Natural killer cell (primary cell): ENCODE measurements around the gene ASB4. TPM values are rescaled to one million over a fixed set of nuclear protein-coding genes. Genes with fewer than 3 reads are reported as not detected.

Source experiments
- ATAC-seq, 3 donors: fragments of 150-1000 bp in 2 of 3; fragments of 200-7000 bp in 1 of 3; cut with Tn5 transposase; 1 replicate in 1 of 3; 2 replicates in 2 of 3; pipeline ENCODE4 v1.10.0; 2021; ENCODE audit warnings: mild to moderate bottlenecking in 2 of 3, moderate library complexity in 2 of 3
- DNase-seq, 2 donors: peaks; one replicate each; pipeline versions ENCODE4 v3.0.0 to v3.0.0-alpha.2; 2013 to 2021; ENCODE audit warnings: mixed read lengths in 1 of 2
- H3K27ac ChIP-seq: one replicate; pipeline ENCODE4 v1.5.1; 2013; ENCODE audit warnings: mild to moderate bottlenecking, low read length
- H3K27me3 ChIP-seq: one replicate; pipeline ENCODE4 v1.6.1; 2013; ENCODE audit warnings: low read length; ENCODE audit not compliant: control insufficient read depth, insufficient read depth
- H3K36me3 ChIP-seq: one replicate; pipeline ENCODE4 v1.6.1; 2013; ENCODE audit warnings: low read length; ENCODE audit not compliant: control insufficient read depth, insufficient read depth
- H3K4me1 ChIP-seq: one replicate; pipeline ENCODE4 v1.6.1; 2013; ENCODE audit warnings: low read length; ENCODE audit not compliant: control insufficient read depth, insufficient read depth
- H3K4me3 ChIP-seq: one replicate; pipeline ENCODE4 v1.5.1; 2013; ENCODE audit warnings: low read length
- H3K9me3 ChIP-seq: one replicate; pipeline ENCODE4 v1.6.1; 2013; ENCODE audit warnings: low read length; ENCODE audit not compliant: control insufficient read depth, insufficient read depth
- H3K27ac Mint-ChIP-seq, 2 donors: one replicate each; pipeline ENCODE4 v1.8.0; 2022; ENCODE audit warnings: mild to moderate bottlenecking in 2 of 2, mixed read lengths in 2 of 2, moderate library complexity in 1 of 2
- H3K27me3 Mint-ChIP-seq, 2 donors: one replicate each; pipeline ENCODE4 v1.8.0; 2022; ENCODE audit warnings: low read depth in 2 of 2, mixed read lengths in 2 of 2
- H3K36me3 Mint-ChIP-seq: one replicate; pipeline ENCODE4 v1.8.0; 2022; ENCODE audit warnings: mixed read lengths
- H3K4me1 Mint-ChIP-seq, 2 donors: one replicate each; pipeline ENCODE4 v1.8.0; 2022; ENCODE audit warnings: mixed read lengths in 2 of 2
- H3K4me3 Mint-ChIP-seq: one replicate; pipeline ENCODE4 v1.8.0; 2022; ENCODE audit warnings: mild to moderate bottlenecking, moderate library complexity, mixed read lengths
- H3K9me3 Mint-ChIP-seq, 2 donors: one replicate each; pipeline ENCODE4 v1.8.0; 2022; ENCODE audit warnings: mixed read lengths in 2 of 2
- WGBS: methylation state at CpG from one replicate; pipeline ENCODE4 v1.1.7; 2013; ENCODE audit warnings: missing lambda C conversion rate; ENCODE audit not compliant: insufficient coverage; 5-methylcytosine and 5-hydroxymethylcytosine counted together
- intact Hi-C: fragments of 100-400 bp; cut with micrococcal nuclease; formaldehyde crosslinking; loops from one replicate; pipeline ENCODE4 v1.14.2; 2022
- total RNA-seq, 4 donors: library from RNA; stranded (reverse); fragments of 120-200 nt in 1 of 4; gene quantifications; one replicate each; pipeline versions ENCODE4 v1.2.3 to v1.2.4, GENCODE V29; 2013 to 2022
- TF ChIP-seq, protein P1 (sequence below): fragments of 200-600 bp; IDR thresholded peaks from one replicate; pipeline ENCODE4 v1.8.0; 2022; ENCODE audit warnings: antibody characterized with exemption

ASB4 gene
- total RNA-seq, 3 donors from 2014 or later (not counting 1 experiment from before 2014, with no cell fraction given) = not detected

DNA sequence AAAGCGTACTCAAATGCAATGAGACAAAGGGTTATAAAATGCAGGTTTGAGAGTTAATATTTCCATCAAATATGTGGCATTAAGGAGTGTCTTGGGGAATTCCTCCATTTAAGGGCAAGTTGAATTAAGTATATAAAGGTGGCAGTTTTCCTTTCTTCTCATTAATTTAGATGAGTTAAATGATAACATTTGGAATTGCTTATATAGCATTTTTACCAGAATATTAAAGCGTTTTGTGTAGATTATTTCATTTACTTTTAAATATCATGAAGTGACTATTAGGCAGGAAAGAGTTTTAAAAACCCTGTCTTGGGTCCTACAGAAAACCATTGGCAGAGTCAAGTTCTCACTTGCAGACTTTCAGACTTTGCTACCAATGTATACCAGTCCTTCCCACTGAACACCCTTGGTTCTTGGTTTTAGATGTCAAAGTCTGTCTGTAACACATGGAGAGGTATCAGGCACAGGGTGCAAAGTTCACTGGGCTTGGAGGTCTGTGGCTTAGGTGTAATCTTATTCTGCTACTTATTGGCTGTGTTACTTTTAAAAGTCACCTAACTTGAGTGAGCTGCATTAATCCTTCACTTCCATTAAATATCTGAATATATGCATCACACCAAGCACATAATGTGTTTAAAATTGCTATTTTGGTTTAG, 51.0 kb downstream of the ASB4 start:
- WGBS = 89% methylated on average over 1 of the region's 2 CpGs
- Histone ChIP-seq H3K4me1 (no peaks in the 10 kb centered on the region), H3K4me3 (no peak overlapping the region), H3K27me3 (no peaks in the 10 kb centered on the region), H3K9me3 (no peaks in the 10 kb centered on the region), H3K27ac (no peak overlapping the region), H3K36me3 (no peaks in the 10 kb centered on the region)
- H3K9me3 Mint-ChIP-seq = no peaks in the 10 kb centered on the region
- no peak for ATAC-seq
- H3K27ac Mint-ChIP-seq = no peak overlapping the region
- H3K36me3 Mint-ChIP-seq = no peaks in the 10 kb centered on the region
- no peak for DNase-seq
- no peak overlapping the region for H3K4me3 Mint-ChIP-seq
- H3K4me1 Mint-ChIP-seq = no peaks in the 10 kb centered on the region
- H3K27me3 Mint-ChIP-seq = peaks cover 12 to 24% of the 10 kb centered on the region in 2 donors
- TF ChIP-seq, protein P1, sequence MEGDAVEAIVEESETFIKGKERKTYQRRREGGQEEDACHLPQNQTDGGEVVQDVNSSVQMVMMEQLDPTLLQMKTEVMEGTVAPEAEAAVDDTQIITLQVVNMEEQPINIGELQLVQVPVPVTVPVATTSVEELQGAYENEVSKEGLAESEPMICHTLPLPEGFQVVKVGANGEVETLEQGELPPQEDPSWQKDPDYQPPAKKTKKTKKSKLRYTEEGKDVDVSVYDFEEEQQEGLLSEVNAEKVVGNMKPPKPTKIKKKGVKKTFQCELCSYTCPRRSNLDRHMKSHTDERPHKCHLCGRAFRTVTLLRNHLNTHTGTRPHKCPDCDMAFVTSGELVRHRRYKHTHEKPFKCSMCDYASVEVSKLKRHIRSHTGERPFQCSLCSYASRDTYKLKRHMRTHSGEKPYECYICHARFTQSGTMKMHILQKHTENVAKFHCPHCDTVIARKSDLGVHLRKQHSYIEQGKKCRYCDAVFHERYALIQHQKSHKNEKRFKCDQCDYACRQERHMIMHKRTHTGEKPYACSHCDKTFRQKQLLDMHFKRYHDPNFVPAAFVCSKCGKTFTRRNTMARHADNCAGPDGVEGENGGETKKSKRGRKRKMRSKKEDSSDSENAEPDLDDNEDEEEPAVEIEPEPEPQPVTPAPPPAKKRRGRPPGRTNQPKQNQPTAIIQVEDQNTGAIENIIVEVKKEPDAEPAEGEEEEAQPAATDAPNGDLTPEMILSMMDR = no peak
- intact Hi-C loops = no loop called here

DNA sequence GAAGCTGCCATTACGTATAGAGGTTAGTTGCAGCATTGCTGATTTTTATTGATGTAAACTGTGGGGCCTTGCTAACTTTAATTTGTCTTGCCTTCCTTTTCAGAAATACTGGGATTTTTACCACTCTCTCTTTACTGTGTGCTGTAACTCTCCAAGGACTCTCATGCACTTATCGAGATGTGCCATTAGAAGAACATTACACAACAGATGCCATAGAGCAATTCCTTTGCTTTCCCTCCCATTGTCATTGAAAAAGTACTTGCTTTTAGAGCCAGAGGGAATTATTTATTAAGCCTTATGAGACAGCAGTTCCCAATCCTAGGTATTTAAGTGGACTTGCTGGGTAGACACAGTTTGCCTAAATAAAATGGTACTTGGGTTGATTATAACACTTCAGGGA, 51.7 kb downstream of the ASB4 start:
- Histone ChIP-seq H3K27ac (no peak overlapping the region), H3K36me3 (no peaks in the 10 kb centered on the region), H3K4me3 (no peak overlapping the region), H3K4me1 (no peaks in the 10 kb centered on the region), H3K9me3 (no peaks in the 10 kb centered on the region), H3K27me3 (no peaks in the 10 kb centered on the region)
- Mint-ChIP-seq H3K4me1 (no peaks in the 10 kb centered on the region), H3K36me3 (no peaks in the 10 kb centered on the region), H3K4me3 (no peak overlapping the region), H3K9me3 (no peaks in the 10 kb centered on the region), H3K27ac (no peak overlapping the region), H3K27me3 (peaks cover 12 to 26% of the 10 kb centered on the region in 2 donors)
- intact Hi-C loops = no loop called here
- no peak for ATAC-seq
- DNase-seq = no peak
- TF ChIP-seq, protein P1 = no peak
- 90% methylated on average over 2 of the region's 2 CpGs for WGBS

DNA sequence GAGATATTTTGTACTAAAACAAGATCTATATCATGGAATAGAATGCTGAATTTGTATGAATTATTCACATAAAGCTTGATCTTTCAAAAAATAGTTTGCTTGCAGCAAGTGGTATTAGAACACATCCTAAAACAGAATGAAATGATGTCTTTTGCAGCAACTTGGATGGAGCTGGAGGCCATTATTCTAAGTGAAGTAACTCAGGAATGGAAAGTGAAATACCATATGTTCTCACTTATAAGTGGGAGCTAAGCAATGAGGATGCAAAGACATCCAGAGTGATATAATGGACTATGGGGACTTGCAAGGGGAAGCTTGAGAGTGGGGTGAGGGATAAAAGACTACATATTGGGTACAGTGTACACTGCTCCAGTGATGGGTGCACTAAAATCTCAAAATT, 53.7 kb downstream of the ASB4 start:
- Histone ChIP-seq H3K9me3 (no peaks in the 10 kb centered on the region), H3K4me1 (no peaks in the 10 kb centered on the region), H3K27ac (no peak overlapping the region), H3K36me3 (no peaks in the 10 kb centered on the region), H3K4me3 (no peak overlapping the region), H3K27me3 (no peaks in the 10 kb centered on the region)
- Mint-ChIP-seq H3K27me3 (peaks cover 9 to 23% of the 10 kb centered on the region in 2 donors), H3K4me1 (no peaks in the 10 kb centered on the region), H3K9me3 (no peaks in the 10 kb centered on the region), H3K27ac (no peak overlapping the region), H3K4me3 (no peak overlapping the region), H3K36me3 (no peaks in the 10 kb centered on the region)
- TF ChIP-seq, protein P1 = no peak
- no peak for DNase-seq
- ATAC-seq = no peak
- intact Hi-C loops = no loop called here

DNA sequence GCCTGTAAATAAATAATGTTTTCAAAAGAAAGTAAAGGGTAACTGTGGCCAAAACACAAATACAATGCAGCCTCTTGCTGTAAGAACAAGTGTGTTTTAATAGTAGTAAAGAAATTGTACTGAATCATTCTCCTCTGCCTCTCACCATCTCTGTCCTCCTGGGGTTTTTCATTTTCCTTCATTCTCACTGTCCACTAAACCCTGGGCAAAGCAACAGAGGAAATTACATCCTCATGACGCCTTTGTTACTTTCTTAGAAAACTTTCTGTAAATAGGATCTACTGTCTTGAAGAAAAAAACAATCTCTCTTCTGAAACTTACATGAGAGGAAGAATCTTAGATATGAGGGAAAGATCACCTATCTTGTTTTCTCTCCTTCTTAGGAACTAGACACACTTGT, 54.6 kb downstream of the ASB4 start:
- ATAC-seq (no peak), DNase-seq (no peak)
- Histone ChIP-seq H3K4me1 (no peaks in the 10 kb centered on the region), H3K27me3 (no peaks in the 10 kb centered on the region), H3K4me3 (no peak overlapping the region), H3K9me3 (no peaks in the 10 kb centered on the region), H3K36me3 (no peaks in the 10 kb centered on the region), H3K27ac (no peak overlapping the region)
- Mint-ChIP-seq H3K4me3 (no peak overlapping the region), H3K4me1 (peaks cover 3% of the 10 kb centered on the region in 2 donors), H3K36me3 (no peaks in the 10 kb centered on the region), H3K9me3 (no peaks in the 10 kb centered on the region), H3K27me3 (peaks cover 2 to 14% of the 10 kb centered on the region in 2 donors), H3K27ac (no peak overlapping the region)
- intact Hi-C loops = no loop called here
- TF ChIP-seq, protein P1 = no peak
- WGBS = no CpG with 5 or more reads among the region's 1 CpG
